ENCODE results near the gene PHLPP1. TPM values are rescaled to one million over a fixed set of nuclear protein-coding genes. Genes with fewer than 3 reads are reported as not detected.
A peak's percentile ranks its signal among the peaks of the same experiment; 100 is the strongest.

PHLPP1 gene
- total RNA-seq, 1 experiment from 2014 or later = 39.9 TPM

- peak overlapping the region; percentile 26 to 96 (median 53); a peak in 5 of 7 replicates for H3K27ac Mint-ChIP-seq
Observed at GRCh38 chr18:62720048-62720447, 4.7 kb downstream of the PHLPP1 start.

More at GRCh38 chr18:62720048-62720447, 4.7 kb downstream of the PHLPP1 start:
- WGBS (ENCODE audit: extremely low coverage, insufficient read length, low lambda C conversion rate) = no CpG with 5 or more reads among the region's 4 CpGs
- H2BK20ac ChIP-seq (ENCODE audit: low read depth, low read length, poor library complexity, severe bottlenecking) = no peak overlapping the region
- H3K56ac ChIP-seq (ENCODE audit: insufficient read length, low read depth, low read length) = no peak overlapping the region
- H2BK15ac ChIP-seq (ENCODE audit: low read depth, low read length) = no peak overlapping the region
- H3K14ac ChIP-seq (ENCODE audit: insufficient read depth, low read length) = no peak overlapping the region
- no peaks in the 10 kb centered on the region for H4K20me1 ChIP-seq (ENCODE audit: control insufficient read depth, insufficient read depth, insufficient read length)
- no peak overlapping the region for H2BK120ac ChIP-seq (ENCODE audit: low read depth, low read length, poor library complexity, severe bottlenecking)
- Mint-ChIP-seq H3K4me1 (peaks cover 61 to 62% of the 10 kb centered on the region in 2 experiments), H3K4me3 (peak overlapping the region; percentile 82 to 92), H3K9me3 (no peaks in the 10 kb centered on the region; a peak in 2 of 5 replicates), H3K27me3 (ENCODE audit: low read depth) (no peaks in the 10 kb centered on the region), H3K36me3 (ENCODE audit: insufficient read depth in 1 of 3, low read depth in 3 of 3) (peaks cover 0 to 13% (median 9%) of the 10 kb centered on the region in 3 experiments; a peak in 5 of 7 replicates)
- no peak overlapping the region for H3K23ac ChIP-seq (ENCODE audit: insufficient read length, low read depth, low read length)
- H4K5ac ChIP-seq (ENCODE audit: insufficient read length, low read depth, low read length) = no peak overlapping the region
- H2AK5ac ChIP-seq (ENCODE audit: insufficient read length, low read length) = no peak overlapping the region
- H4K8ac ChIP-seq (replicated peaks; ENCODE audit: insufficient read length, low read depth, low read length) = no peak overlapping the region
- no peaks in the 10 kb centered on the region for H3K79me1 ChIP-seq (ENCODE audit: insufficient read depth, low read depth, low read length, poor library complexity, severe bottlenecking)
- DNase-seq = no peak
- H2AFZ ChIP-seq (ENCODE audit: low read length) = no peak overlapping the region
- no peak overlapping the region for H3K27ac ChIP-seq (ENCODE audit: insufficient read length, low read depth, low read length)
- peaks cover 3% of the 10 kb centered on the region for H3K23me2 ChIP-seq (ENCODE audit: insufficient read length, low read depth, low read length, poor library complexity, severe bottlenecking)
- H3T11ph ChIP-seq (ENCODE audit: low read length) = no peak overlapping the region
- H2BK5ac ChIP-seq (ENCODE audit: insufficient read length, low read length) = no peak overlapping the region
- no peak overlapping the region for H3K4ac ChIP-seq (ENCODE audit: low read depth, low read length)
- H4K91ac ChIP-seq (ENCODE audit: insufficient read length, low read depth, low read length) = no peak overlapping the region
- H3K4me1 ChIP-seq (ENCODE audit: insufficient read depth, low read length) = peaks cover 7% of the 10 kb centered on the region; the same call in 1 of the 2 replicates
- H3K9ac ChIP-seq (ENCODE audit: extremely low read depth, insufficient read length, low read length) = no peak overlapping the region
- H3K79me2 ChIP-seq (ENCODE audit: insufficient read depth, low read length) = peaks cover 58% of the 10 kb centered on the region
- peak overlapping the region; percentile 95 for H3K4me2 ChIP-seq (ENCODE audit: insufficient read depth, insufficient read length, low read length)
- no peaks in the 10 kb centered on the region for H3K27me3 ChIP-seq (ENCODE audit: insufficient read depth, low read length)
- TF ChIP-seq, protein P1, sequence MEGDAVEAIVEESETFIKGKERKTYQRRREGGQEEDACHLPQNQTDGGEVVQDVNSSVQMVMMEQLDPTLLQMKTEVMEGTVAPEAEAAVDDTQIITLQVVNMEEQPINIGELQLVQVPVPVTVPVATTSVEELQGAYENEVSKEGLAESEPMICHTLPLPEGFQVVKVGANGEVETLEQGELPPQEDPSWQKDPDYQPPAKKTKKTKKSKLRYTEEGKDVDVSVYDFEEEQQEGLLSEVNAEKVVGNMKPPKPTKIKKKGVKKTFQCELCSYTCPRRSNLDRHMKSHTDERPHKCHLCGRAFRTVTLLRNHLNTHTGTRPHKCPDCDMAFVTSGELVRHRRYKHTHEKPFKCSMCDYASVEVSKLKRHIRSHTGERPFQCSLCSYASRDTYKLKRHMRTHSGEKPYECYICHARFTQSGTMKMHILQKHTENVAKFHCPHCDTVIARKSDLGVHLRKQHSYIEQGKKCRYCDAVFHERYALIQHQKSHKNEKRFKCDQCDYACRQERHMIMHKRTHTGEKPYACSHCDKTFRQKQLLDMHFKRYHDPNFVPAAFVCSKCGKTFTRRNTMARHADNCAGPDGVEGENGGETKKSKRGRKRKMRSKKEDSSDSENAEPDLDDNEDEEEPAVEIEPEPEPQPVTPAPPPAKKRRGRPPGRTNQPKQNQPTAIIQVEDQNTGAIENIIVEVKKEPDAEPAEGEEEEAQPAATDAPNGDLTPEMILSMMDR (conservative IDR thresholded peaks at IDR 0.05) = no peak
- H2BK12ac ChIP-seq (ENCODE audit: insufficient read length, low read depth, low read length) = no peak overlapping the region
- H3K9me3 ChIP-seq (ENCODE audit: control insufficient read depth, low read depth, low read length) = no peaks in the 10 kb centered on the region
- H3K18ac ChIP-seq (ENCODE audit: insufficient read length, low read depth, low read length) = no peak overlapping the region

Data from H9 (cell line).